GM23338 (cell line): Measurements from ENCODE around the gene PCSK5. TPM values are rescaled to one million over a fixed set of nuclear protein-coding genes. Genes with fewer than 3 reads are reported as not detected.

Source experiments
- ATAC-seq: fragments of 200-7000 bp; cut with Tn5 transposase; 3 replicates; pipeline ENCODE4 v1.9.1; 2020
- DNase-seq: peaks from one replicate; pipeline ENCODE4 v3.0.0-alpha.2; 2015; ENCODE audit warnings: low spot score
- H2AFZ ChIP-seq: fragments of 200-600 bp; sonication (generic); 2 replicates; pipeline ENCODE4 v1.8.0; 2016; ENCODE audit warnings: antibody characterized with exemption, mild to moderate bottlenecking, moderate library complexity
- H3F3A ChIP-seq: fragments of 200-600 bp; sonication (generic); replicated peaks from 2 replicates; pipeline ENCODE4 v1.8.0; 2017; ENCODE audit warnings: antibody characterized with exemption, mixed run types, low read depth
- H3K27ac ChIP-seq: fragments of 200-600 bp; sonication (generic); 2 replicates; pipeline ENCODE4 v1.6.1; 2016; ENCODE audit warnings: low read depth
- H3K27me3 ChIP-seq: fragments of 200-600 bp; sonication (generic); 2 replicates; pipeline ENCODE4 v1.8.0; 2016; ENCODE audit warnings: mild to moderate bottlenecking, mixed run types, moderate library complexity; ENCODE audit not compliant: insufficient read depth
- H3K36me3 ChIP-seq: fragments of 200-600 bp; sonication (generic); 2 replicates; pipeline ENCODE4 v1.8.0; 2016; ENCODE audit warnings: mild to moderate bottlenecking; ENCODE audit not compliant: insufficient read depth
- H3K4me1 ChIP-seq: fragments of 200-600 bp; sonication (generic); 2 replicates; pipeline ENCODE4 v1.8.0; 2016; ENCODE audit warnings: mild to moderate bottlenecking, moderate library complexity; ENCODE audit not compliant: insufficient read depth
- H3K4me2 ChIP-seq: fragments of 200-600 bp; sonication (generic); 2 replicates; pipeline ENCODE4 v1.7.1; 2017; ENCODE audit warnings: mixed run types
- H3K4me3 ChIP-seq: fragments of 200-600 bp; sonication (generic); 2 replicates; pipeline ENCODE4 v1.6.1; 2016; ENCODE audit warnings: mixed run types
- H3K79me2 ChIP-seq: fragments of 200-600 bp; sonication (generic); replicated peaks from 2 replicates; pipeline ENCODE4 v1.8.0; 2017; ENCODE audit warnings: mild to moderate bottlenecking; ENCODE audit not compliant: insufficient read depth
- H3K9me2 ChIP-seq: fragments of 200-600 bp; sonication (generic); 2 replicates; pipeline ENCODE4 v1.8.0; 2017; ENCODE audit not compliant: insufficient read depth
- H4K20me1 ChIP-seq: fragments of 200-600 bp; sonication (generic); replicated peaks from 2 replicates; pipeline ENCODE4 v1.8.0; 2017; ENCODE audit warnings: mild to moderate bottlenecking; ENCODE audit not compliant: insufficient read depth
- H3K27ac Mint-ChIP-seq: 2 replicates; pipeline ENCODE4 v1.8.0; 2020; ENCODE audit warnings: inconsistent platforms, mild to moderate bottlenecking, moderate library complexity, mixed read lengths
- H3K27me3 Mint-ChIP-seq: 3 replicates; pipeline ENCODE4 v1.8.0; 2022; ENCODE audit warnings: low read depth, mild to moderate bottlenecking, moderate library complexity, mixed read lengths, inconsistent platforms; ENCODE audit not compliant: insufficient read depth, poor library complexity
- H3K36me3 Mint-ChIP-seq: 3 replicates; pipeline ENCODE4 v1.8.0; 2021; ENCODE audit warnings: low read depth, mild to moderate bottlenecking, inconsistent platforms, moderate library complexity, mixed read lengths
- H3K4me1 Mint-ChIP-seq: 3 replicates; pipeline ENCODE4 v1.8.0; 2020; ENCODE audit warnings: mild to moderate bottlenecking, inconsistent platforms, mixed read lengths
- H3K4me3 Mint-ChIP-seq: 3 replicates; pipeline ENCODE4 v1.8.0; 2021; ENCODE audit warnings: moderate library complexity, mild to moderate bottlenecking, inconsistent platforms, mixed read lengths
- H3K9me3 Mint-ChIP-seq: 3 replicates; pipeline ENCODE4 v1.8.0; 2020; ENCODE audit warnings: moderate library complexity, mild to moderate bottlenecking, inconsistent platforms, mixed read lengths
- EZH2 ChIP-seq: fragments of 200-600 bp; sonication (generic); IDR thresholded peaks from one replicate; pipeline ENCODE4 v1.8.0; 2017; ENCODE audit warnings: antibody characterized with exemption, mild to moderate bottlenecking, low read depth; ENCODE audit not compliant: unreplicated experiment
- EZH2phosphoT487 ChIP-seq: fragments of 200-600 bp; sonication (generic); IDR thresholded peaks from one replicate; pipeline ENCODE4 v1.8.1; 2018; ENCODE audit warnings: antibody characterized with exemption; ENCODE audit not compliant: unreplicated experiment
- JUNB ChIP-seq: IDR thresholded peaks from one replicate; pipeline ENCODE4 v1.6.1; 2016; ENCODE audit warnings: antibody characterized with exemption; ENCODE audit not compliant: unreplicated experiment
- NANOG ChIP-seq: IDR thresholded peaks from 2 replicates; pipeline ENCODE4 v1.6.1; 2016; ENCODE audit warnings: antibody characterized with exemption, borderline replicate concordance
- POLR2AphosphoS5 ChIP-seq: IDR thresholded peaks from 2 replicates; pipeline ENCODE4 v1.6.1; 2016; ENCODE audit warnings: antibody characterized with exemption, low read depth
- REST ChIP-seq: IDR thresholded peaks from one replicate; pipeline ENCODE4 v1.6.1; 2018; ENCODE audit warnings: antibody characterized with exemption; ENCODE audit not compliant: unreplicated experiment
- STAT1 ChIP-seq: IDR thresholded peaks from one replicate; pipeline ENCODE4 v1.6.1; 2016; ENCODE audit warnings: antibody characterized with exemption; ENCODE audit not compliant: unreplicated experiment
- ZNF114 ChIP-seq: fragments of 250-450 bp; sonication (Bioruptor Pico); IDR thresholded peaks from 2 replicates; pipeline ENCODE4 v1.5.0; 2020; ENCODE audit warnings: mild to moderate bottlenecking, moderate library complexity
- ZNF331 ChIP-seq: fragments of 250-450 bp; sonication (Bioruptor Pico); IDR thresholded peaks from 2 replicates; pipeline ENCODE4 v1.5.0; 2020; ENCODE audit warnings: low read depth, mild to moderate bottlenecking, moderate library complexity
- polyA plus RNA-seq: library from polyadenylated mRNA; unstranded; fragments of >200 nt; fragmentation: Nextera tagmentation; extraction: Ambion mirVana; gene quantifications from 2 replicates; pipeline ENCODE4 v1.2.1, GENCODE V29; 2016
- total RNA-seq: library from RNA; depleted of rRNA; stranded (reverse); fragments of >200 nt; shearing (Covaris generic); gene quantifications from 2 replicates; pipeline ENCODE4 v1.2.3, GENCODE V29; 2014
- TF ChIP-seq, protein P1 (sequence below), 2 experiments: fragments of 200-600 bp in 1 of 2; sonication (generic) in 1 of 2; conservative IDR thresholded peaks; 2 replicates each; pipeline versions ENCODE4 v1.5.1 to v1.6.1; 2016 to 2017; ENCODE audit warnings: antibody characterized with exemption in 2 of 2, low read depth in 2 of 2, mild to moderate bottlenecking in 2 of 2, moderate library complexity in 1 of 2
- TF ChIP-seq, protein P2 (sequence below): IDR thresholded peaks from 2 replicates; pipeline ENCODE4 v1.6.1; 2016; ENCODE audit warnings: antibody characterized with exemption

Gene PCSK5
- total and polyA plus RNA-seq, 2 experiments from 2014 or later, result 12.3 to 34.8 TPM

DNA sequence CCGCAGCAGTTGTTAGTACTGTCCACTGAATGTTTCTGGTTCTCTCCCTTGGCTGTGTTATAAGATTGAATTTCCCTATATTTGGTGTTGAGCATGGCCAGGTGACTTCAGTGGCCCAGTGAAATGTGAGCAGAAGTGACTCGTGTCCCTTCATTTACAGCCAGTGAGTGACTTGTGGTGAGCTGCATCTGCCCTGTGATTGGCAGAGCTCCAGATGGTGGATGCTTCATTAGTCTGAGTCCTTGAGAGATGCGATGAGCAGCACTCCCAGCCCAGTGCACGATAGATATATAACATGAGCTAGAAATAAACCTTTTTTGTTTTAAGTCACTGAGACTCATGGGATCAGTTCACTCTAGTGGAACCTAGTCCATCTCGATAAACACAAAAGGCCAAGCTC is 19.3 kb downstream of the PCSK5 start:
- Mint-ChIP-seq H3K27ac (0 out of 2 replicates have a peak overlapping the region, but pooled peaks have one; percentile 29), H3K4me1 (peaks cover 43% of the 10 kb centered on the region), H3K4me3 (no peak overlapping the region), H3K9me3 (no peaks in the 10 kb centered on the region), H3K27me3 (peaks cover 1% of the 10 kb centered on the region), H3K36me3 (no peaks in the 10 kb centered on the region)
- TF ChIP-seq ZNF331 (CRISPR knock-in tag) (no peak), ZNF114 (CRISPR knock-in tag) (no peak), STAT1 (no peak), EZH2phosphoT487 (no peak), NANOG (no peak), JUNB (no peak), EZH2 (no peak)
- TF ChIP-seq, protein P1, sequence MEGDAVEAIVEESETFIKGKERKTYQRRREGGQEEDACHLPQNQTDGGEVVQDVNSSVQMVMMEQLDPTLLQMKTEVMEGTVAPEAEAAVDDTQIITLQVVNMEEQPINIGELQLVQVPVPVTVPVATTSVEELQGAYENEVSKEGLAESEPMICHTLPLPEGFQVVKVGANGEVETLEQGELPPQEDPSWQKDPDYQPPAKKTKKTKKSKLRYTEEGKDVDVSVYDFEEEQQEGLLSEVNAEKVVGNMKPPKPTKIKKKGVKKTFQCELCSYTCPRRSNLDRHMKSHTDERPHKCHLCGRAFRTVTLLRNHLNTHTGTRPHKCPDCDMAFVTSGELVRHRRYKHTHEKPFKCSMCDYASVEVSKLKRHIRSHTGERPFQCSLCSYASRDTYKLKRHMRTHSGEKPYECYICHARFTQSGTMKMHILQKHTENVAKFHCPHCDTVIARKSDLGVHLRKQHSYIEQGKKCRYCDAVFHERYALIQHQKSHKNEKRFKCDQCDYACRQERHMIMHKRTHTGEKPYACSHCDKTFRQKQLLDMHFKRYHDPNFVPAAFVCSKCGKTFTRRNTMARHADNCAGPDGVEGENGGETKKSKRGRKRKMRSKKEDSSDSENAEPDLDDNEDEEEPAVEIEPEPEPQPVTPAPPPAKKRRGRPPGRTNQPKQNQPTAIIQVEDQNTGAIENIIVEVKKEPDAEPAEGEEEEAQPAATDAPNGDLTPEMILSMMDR (conservative IDR thresholded peaks at IDR 0.05; ENCODE audit: low read depth in 2 of 2), result no peak
- no peak overlapping the region for H2AFZ ChIP-seq
- no peaks in the 10 kb centered on the region for H3K27me3 ChIP-seq
- H4K20me1 ChIP-seq, result peaks cover 6% of the 10 kb centered on the region
- ATAC-seq, result no peak
- no peak overlapping the region for H3K4me3 ChIP-seq
- peaks cover 100% of the 10 kb centered on the region for H3K79me2 ChIP-seq
- no peak overlapping the region for H3K4me2 ChIP-seq
- peaks cover 5% of the 10 kb centered on the region; the same call in 1 of the 2 replicates for H3K9me2 ChIP-seq
- no peak for DNase-seq
- no peak overlapping the region for H3K27ac ChIP-seq
- no peaks in the 10 kb centered on the region for H3K36me3 ChIP-seq
- H3F3A ChIP-seq, result no peaks in the 10 kb centered on the region
- H3K4me1 ChIP-seq, result peaks cover 44% of the 10 kb centered on the region

- Mint-ChIP-seq H3K27me3 (peaks cover 1% of the 10 kb centered on the region), H3K9me3 (no peaks in the 10 kb centered on the region), H3K4me3 (no peak overlapping the region), H3K27ac (no peak overlapping the region), H3K36me3 (no peaks in the 10 kb centered on the region), H3K4me1 (peaks cover 47% of the 10 kb centered on the region)
- H3K4me1 ChIP-seq, result peaks cover 48% of the 10 kb centered on the region
- no peak overlapping the region for H2AFZ ChIP-seq
- no peaks in the 10 kb centered on the region for H3F3A ChIP-seq
- ATAC-seq (no peak), DNase-seq (no peak)
- H3K9me2 ChIP-seq, result peaks cover 5% of the 10 kb centered on the region; the same call in 1 of the 2 replicates
- H3K27me3 ChIP-seq, result no peaks in the 10 kb centered on the region
- no peaks in the 10 kb centered on the region for H3K36me3 ChIP-seq
- TF ChIP-seq ZNF331 (CRISPR knock-in tag), result no peak
- TF ChIP-seq POLR2AphosphoS5, result no peak
- TF ChIP-seq ZNF114 (CRISPR knock-in tag), result no peak
- no peak for TF ChIP-seq STAT1
- TF ChIP-seq NANOG, result no peak
- TF ChIP-seq, protein P2, sequence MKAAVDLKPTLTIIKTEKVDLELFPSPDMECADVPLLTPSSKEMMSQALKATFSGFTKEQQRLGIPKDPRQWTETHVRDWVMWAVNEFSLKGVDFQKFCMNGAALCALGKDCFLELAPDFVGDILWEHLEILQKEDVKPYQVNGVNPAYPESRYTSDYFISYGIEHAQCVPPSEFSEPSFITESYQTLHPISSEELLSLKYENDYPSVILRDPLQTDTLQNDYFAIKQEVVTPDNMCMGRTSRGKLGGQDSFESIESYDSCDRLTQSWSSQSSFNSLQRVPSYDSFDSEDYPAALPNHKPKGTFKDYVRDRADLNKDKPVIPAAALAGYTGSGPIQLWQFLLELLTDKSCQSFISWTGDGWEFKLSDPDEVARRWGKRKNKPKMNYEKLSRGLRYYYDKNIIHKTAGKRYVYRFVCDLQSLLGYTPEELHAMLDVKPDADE, result no peak
- no peak for TF ChIP-seq REST
- no peak for TF ChIP-seq JUNB
- no peak for TF ChIP-seq EZH2phosphoT487
- peaks cover 100% of the 10 kb centered on the region for H3K79me2 ChIP-seq
- H3K4me3 ChIP-seq, result no peak overlapping the region
- H4K20me1 ChIP-seq, result peaks cover 6% of the 10 kb centered on the region
- no peak overlapping the region for H3K4me2 ChIP-seq
- no peak overlapping the region for H3K27ac ChIP-seq
These were observed 20.3 kb downstream of the PCSK5 start for GRCh38 chr9:75910731-75911130.
